ENCODE data around the gene FBXW4. TPM values are rescaled to one million over a fixed set of nuclear protein-coding genes. Genes with fewer than 3 reads are reported as not detected.

Gene FBXW4
- total and polyA plus RNA-seq, 9 of the 15 experiments (the other 6 are each of a cell fraction or from before 2014, with no cell fraction given): 1.0 to 10.6 (median 5.4) TPM

GRCh38 chr10:101602761-101603398 lies 92.1 kb downstream of the FBXW4 start (continued):
- TF ChIP-seq HINFP (tag; conservative IDR thresholded peaks at IDR 0.05; ENCODE audit: low read depth): no peak
- no peak for TF ChIP-seq ZEB2 (IDR thresholded peaks at IDR 0.05)
- no peak for TF ChIP-seq HNRNPL (IDR thresholded peaks at IDR 0.05; ENCODE audit: low read depth, low read length)
- TF ChIP-seq, protein P1, sequence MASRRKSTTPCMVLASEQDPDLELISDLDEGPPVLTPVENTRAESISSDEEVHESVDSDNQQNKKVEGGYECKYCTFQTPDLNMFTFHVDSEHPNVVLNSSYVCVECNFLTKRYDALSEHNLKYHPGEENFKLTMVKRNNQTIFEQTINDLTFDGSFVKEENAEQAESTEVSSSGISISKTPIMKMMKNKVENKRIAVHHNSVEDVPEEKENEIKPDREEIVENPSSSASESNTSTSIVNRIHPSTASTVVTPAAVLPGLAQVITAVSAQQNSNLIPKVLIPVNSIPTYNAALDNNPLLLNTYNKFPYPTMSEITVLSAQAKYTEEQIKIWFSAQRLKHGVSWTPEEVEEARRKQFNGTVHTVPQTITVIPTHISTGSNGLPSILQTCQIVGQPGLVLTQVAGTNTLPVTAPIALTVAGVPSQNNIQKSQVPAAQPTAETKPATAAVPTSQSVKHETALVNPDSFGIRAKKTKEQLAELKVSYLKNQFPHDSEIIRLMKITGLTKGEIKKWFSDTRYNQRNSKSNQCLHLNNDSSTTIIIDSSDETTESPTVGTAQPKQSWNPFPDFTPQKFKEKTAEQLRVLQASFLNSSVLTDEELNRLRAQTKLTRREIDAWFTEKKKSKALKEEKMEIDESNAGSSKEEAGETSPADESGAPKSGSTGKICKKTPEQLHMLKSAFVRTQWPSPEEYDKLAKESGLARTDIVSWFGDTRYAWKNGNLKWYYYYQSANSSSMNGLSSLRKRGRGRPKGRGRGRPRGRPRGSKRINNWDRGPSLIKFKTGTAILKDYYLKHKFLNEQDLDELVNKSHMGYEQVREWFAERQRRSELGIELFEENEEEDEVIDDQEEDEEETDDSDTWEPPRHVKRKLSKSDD (conservative IDR thresholded peaks at IDR 0.05; ENCODE audit: low read length): 0 out of 2 replicates have a peak, but pooled peaks have one; percentile 49
- peak; percentile 44; the same call in 1 of the 2 replicates for TF ChIP-seq RB1 (IDR thresholded peaks at IDR 0.05; ENCODE audit: low read depth)
- TF ChIP-seq RBFOX2 (IDR thresholded peaks at IDR 0.05; ENCODE audit: low read depth, low read length): no peak
- peak; percentile 82; the same call in 1 of the 2 replicates for TF ChIP-seq STAG1 (CRISPR knock-in tag; IDR thresholded peaks at IDR 0.05; ENCODE audit: borderline replicate concordance)
- TF ChIP-seq ZKSCAN3 (CRISPR knock-in tag; IDR thresholded peaks at IDR 0.05): peak; percentile 74; the same call in 1 of the 2 replicates
- TF ChIP-seq TFAP4 (CRISPR knock-in tag; IDR thresholded peaks at IDR 0.05; ENCODE audit: borderline replicate concordance): peak; percentile 51; the same call in 1 of the 2 replicates
- TF ChIP-seq ARID3A (IDR thresholded peaks at IDR 0.05; ENCODE audit: borderline replicate concordance, low read depth, low read length): peak; percentile 61; the same call in 1 of the 2 replicates
- TF ChIP-seq RAD51 (IDR thresholded peaks at IDR 0.05; ENCODE audit: borderline replicate concordance, low read depth): no peak
- TF ChIP-seq ZNF511 (CRISPR knock-in tag; IDR thresholded peaks at IDR 0.05): peak; percentile 29; the same call in 1 of the 2 replicates
- TF ChIP-seq, protein P2, sequence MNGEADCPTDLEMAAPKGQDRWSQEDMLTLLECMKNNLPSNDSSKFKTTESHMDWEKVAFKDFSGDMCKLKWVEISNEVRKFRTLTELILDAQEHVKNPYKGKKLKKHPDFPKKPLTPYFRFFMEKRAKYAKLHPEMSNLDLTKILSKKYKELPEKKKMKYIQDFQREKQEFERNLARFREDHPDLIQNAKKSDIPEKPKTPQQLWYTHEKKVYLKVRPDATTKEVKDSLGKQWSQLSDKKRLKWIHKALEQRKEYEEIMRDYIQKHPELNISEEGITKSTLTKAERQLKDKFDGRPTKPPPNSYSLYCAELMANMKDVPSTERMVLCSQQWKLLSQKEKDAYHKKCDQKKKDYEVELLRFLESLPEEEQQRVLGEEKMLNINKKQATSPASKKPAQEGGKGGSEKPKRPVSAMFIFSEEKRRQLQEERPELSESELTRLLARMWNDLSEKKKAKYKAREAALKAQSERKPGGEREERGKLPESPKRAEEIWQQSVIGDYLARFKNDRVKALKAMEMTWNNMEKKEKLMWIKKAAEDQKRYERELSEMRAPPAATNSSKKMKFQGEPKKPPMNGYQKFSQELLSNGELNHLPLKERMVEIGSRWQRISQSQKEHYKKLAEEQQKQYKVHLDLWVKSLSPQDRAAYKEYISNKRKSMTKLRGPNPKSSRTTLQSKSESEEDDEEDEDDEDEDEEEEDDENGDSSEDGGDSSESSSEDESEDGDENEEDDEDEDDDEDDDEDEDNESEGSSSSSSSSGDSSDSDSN (IDR thresholded peaks at IDR 0.05; ENCODE audit: borderline replicate concordance in 1 of 2, low read depth in 2 of 2, low read length in 2 of 2): 0 out of 4 replicates have a peak, but pooled peaks of 1 of the 2 experiments have one; percentile 33
- no peak for TF ChIP-seq CREB1 (IDR thresholded peaks at IDR 0.05)
- TF ChIP-seq CREB1 (CRISPR knock-in tag; IDR thresholded peaks at IDR 0.05): peak; percentile 32; the same call in 1 of the 2 replicates
- TF ChIP-seq ERF (CRISPR knock-in tag; IDR thresholded peaks at IDR 0.05): no peak
- TF ChIP-seq XRCC5 (IDR thresholded peaks at IDR 0.05; ENCODE audit: low read depth, low read length): peak; percentile 56; the same call in 1 of the 2 replicates

All from K562 (cell line).